Nephron (organoid): ENCODE data around the gene CHI3L2.

Source experiments
- H3K27ac Mint-ChIP-seq, 3 experiments: 2 replicates each; pipeline ENCODE4 v1.8.0; 2020; ENCODE audit warnings: mixed read lengths in 3 of 3, mild to moderate bottlenecking in 2 of 3, moderate library complexity in 1 of 3
- H3K27me3 Mint-ChIP-seq: 2 replicates; pipeline ENCODE4 v1.8.0; 2021; ENCODE audit warnings: low read depth, mild to moderate bottlenecking, moderate library complexity, mixed read lengths
- H3K36me3 Mint-ChIP-seq: 2 replicates; pipeline ENCODE4 v1.8.0; 2020; ENCODE audit warnings: low read depth, mixed read lengths
- H3K4me1 Mint-ChIP-seq: 2 replicates; pipeline ENCODE4 v1.8.0; 2020; ENCODE audit warnings: mixed read lengths
- H3K4me3 Mint-ChIP-seq, 3 experiments: 2 replicates each; pipeline ENCODE4 v1.8.0; 2020; ENCODE audit warnings: mild to moderate bottlenecking in 3 of 3, mixed read lengths in 3 of 3, moderate library complexity in 2 of 3
- H3K9me3 Mint-ChIP-seq: 2 replicates; pipeline ENCODE4 v1.8.0; 2020; ENCODE audit warnings: mixed read lengths
- TF ChIP-seq, protein P1 (sequence below), 3 experiments: fragments of 200-600 bp; sonication (generic); IDR thresholded peaks; one replicate each; pipeline ENCODE4 v1.5.0; 2021; ENCODE audit warnings: antibody characterized with exemption in 3 of 3; ENCODE audit not compliant: unreplicated experiment in 3 of 3

Gene CHI3L2

DNA sequence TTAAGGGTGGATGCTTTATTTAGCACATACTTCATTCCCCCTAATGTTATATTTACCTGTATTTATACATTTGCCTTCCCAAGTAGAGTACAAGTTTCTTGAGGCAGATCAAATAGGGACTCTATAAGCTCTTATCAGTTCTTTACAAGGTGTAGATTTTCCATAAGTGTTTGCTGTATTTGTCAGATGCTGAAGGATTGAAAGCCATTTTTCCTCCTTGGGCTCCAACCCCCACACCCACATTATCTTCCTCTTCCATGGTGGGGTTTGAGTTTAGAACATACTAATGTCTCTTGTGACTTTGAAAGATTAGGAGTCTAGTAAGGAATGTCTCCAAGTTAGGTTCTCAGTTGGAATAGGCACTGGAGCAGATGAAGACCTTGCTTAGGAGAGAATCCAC, 2.4 kb upstream of the CHI3L2 start:
- H3K9me3 Mint-ChIP-seq, result no peaks in the 10 kb centered on the region
- H3K27ac Mint-ChIP-seq, result no peak overlapping the region
- peaks cover 21% of the 10 kb centered on the region for H3K4me1 Mint-ChIP-seq
- no peaks in the 10 kb centered on the region for H3K36me3 Mint-ChIP-seq
- TF ChIP-seq, protein P1, sequence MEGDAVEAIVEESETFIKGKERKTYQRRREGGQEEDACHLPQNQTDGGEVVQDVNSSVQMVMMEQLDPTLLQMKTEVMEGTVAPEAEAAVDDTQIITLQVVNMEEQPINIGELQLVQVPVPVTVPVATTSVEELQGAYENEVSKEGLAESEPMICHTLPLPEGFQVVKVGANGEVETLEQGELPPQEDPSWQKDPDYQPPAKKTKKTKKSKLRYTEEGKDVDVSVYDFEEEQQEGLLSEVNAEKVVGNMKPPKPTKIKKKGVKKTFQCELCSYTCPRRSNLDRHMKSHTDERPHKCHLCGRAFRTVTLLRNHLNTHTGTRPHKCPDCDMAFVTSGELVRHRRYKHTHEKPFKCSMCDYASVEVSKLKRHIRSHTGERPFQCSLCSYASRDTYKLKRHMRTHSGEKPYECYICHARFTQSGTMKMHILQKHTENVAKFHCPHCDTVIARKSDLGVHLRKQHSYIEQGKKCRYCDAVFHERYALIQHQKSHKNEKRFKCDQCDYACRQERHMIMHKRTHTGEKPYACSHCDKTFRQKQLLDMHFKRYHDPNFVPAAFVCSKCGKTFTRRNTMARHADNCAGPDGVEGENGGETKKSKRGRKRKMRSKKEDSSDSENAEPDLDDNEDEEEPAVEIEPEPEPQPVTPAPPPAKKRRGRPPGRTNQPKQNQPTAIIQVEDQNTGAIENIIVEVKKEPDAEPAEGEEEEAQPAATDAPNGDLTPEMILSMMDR (IDR thresholded peaks at IDR 0.05; ENCODE audit: unreplicated experiment in 3 of 3), result no peak
- H3K4me3 Mint-ChIP-seq, result no peak overlapping the region
- H3K27me3 Mint-ChIP-seq, result no peaks in the 10 kb centered on the region

DNA sequence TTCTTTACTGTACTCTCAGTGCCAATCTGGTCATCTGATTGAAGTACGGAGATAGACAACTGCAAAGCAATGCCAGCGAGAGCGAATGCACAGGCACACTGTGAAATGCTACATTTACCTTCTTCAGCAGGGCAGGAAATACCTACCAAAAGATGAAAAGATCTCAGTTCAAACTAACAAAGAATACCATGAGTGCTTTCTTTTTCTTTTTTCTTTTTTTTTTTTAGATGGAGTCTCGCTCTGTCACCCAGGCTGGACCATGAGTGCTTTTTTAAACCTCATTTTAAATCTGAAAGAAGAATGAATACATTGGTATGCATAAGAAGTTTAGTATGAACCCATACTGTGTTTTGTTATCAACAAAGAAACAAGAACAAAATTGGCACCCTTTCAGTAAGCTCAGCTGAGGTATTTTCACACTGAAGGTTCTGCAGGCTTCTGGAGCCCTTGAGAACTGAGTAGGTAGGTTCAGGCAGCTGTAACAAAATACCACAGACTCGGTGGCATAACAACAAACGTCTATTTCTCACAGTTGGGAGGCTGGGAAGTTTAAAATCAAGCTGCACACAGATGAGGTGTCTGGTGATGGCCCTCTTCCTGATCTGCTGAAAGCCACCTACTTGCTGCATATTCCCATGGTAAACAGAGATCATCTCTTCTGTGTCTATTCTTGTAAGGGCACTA, 1.7 kb upstream of the CHI3L2 start:
- no peak overlapping the region for H3K27ac Mint-ChIP-seq
- no peaks in the 10 kb centered on the region for H3K9me3 Mint-ChIP-seq
- no peak overlapping the region for H3K4me3 Mint-ChIP-seq

DNA sequence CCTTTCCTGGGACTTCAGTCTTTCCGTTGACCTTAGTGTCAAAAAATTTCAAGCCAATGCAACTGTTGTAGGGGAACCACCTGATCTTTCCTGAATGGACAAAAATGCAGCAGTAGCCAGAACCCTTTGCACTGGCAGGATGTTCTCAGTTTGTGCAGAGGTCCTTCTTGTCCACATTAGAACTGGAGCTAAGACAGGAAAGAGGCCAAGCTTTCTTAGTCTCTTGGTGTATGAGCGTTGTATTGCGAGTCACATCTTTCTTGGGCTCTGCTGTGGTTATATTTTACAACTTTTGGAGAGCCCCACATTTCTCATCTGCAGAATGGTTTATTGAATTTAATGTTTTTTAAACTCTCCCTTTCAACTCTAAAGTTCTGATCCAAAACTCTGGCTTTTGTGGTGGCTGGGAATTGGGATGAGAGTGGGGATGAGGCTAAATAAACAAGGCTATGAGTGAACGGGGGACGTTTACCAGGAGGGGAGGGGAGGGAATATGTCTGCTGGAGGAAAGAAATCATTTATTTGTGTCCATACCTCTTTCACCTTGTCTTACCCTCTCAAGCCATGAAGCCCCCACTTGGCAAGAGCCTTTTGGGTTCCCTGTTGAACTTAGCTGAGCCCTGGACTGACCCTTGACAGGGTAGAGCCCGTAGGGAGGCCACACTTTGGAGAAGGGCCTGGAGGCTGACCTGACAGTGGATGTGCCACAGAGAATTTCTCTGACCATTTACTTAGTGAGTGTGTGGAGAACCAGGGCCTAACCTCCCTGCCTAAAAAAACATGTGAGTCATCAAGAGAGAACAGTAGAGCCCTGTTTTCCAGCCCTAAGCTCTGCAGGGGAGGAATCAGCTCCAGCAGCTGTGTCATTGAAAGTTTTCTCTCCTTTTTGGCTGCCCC, 586 bp downstream of the CHI3L2 start:
- Mint-ChIP-seq H3K4me3 (no peak overlapping the region), H3K27me3 (no peaks in the 10 kb centered on the region), H3K4me1 (peaks cover 17% of the 10 kb centered on the region), H3K27ac (peak overlapping the region in 2 of 3 experiments; percentile 38 to 49), H3K9me3 (no peaks in the 10 kb centered on the region), H3K36me3 (no peaks in the 10 kb centered on the region)
- TF ChIP-seq, protein P1 (IDR thresholded peaks at IDR 0.05; ENCODE audit: unreplicated experiment in 3 of 3), result no peak

More for the DNA sequence above, 1.7 kb upstream of the CHI3L2 start:
- Mint-ChIP-seq H3K27me3 (no peaks in the 10 kb centered on the region), H3K36me3 (no peaks in the 10 kb centered on the region), H3K4me1 (peaks cover 21% of the 10 kb centered on the region)
- TF ChIP-seq, protein P1 (IDR thresholded peaks at IDR 0.05; ENCODE audit: unreplicated experiment in 3 of 3), result no peak

DNA sequence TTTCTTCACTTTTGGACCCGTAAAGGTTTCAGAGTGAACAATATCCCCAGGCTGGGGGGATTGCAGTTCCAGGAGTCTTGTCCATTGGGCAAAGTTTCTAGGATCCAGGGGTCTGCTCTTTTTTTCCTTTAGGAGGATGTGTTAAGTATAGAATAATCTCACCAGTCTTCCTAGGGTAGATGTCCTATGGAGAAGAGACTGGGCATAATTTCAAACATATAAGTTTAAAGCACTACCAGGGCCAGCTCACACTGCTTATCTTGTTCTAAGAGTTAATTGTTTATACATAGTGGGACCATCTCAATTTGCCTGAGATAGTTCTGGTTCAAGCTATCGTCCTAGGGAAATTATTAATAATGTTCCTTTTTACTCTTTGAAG, 1.2 kb downstream of the CHI3L2 start:
- Mint-ChIP-seq H3K4me3 (no peak overlapping the region), H3K27ac (peak overlapping the region in 1 of 3 experiments; percentile 49), H3K4me1 (peaks cover 17% of the 10 kb centered on the region), H3K36me3 (no peaks in the 10 kb centered on the region), H3K9me3 (no peaks in the 10 kb centered on the region), H3K27me3 (no peaks in the 10 kb centered on the region)
- TF ChIP-seq, protein P1 (IDR thresholded peaks at IDR 0.05; ENCODE audit: unreplicated experiment in 3 of 3), result no peak

DNA sequence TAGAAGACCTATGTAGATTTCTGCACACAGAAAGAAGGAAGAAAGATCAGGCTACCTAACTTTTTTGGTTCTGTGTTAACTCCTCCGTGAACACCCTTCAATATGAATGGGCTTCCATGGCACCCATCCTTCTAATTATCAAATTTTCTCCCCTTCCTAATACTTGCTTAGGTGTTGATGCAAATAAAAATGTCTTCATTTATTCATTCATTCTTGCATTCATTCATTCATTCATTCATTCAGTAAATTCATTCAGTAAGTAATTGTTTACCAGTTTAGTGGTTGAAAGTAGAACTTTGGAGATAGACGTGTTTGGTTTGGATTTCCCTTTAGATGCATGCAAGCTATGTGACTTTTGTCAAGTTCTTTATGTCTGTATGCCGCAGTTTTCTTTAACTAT, 4.6 kb downstream of the CHI3L2 start:
- Mint-ChIP-seq H3K27ac (no peak overlapping the region), H3K36me3 (no peaks in the 10 kb centered on the region), H3K4me3 (no peak overlapping the region), H3K27me3 (no peaks in the 10 kb centered on the region), H3K4me1 (peaks cover 24% of the 10 kb centered on the region), H3K9me3 (no peaks in the 10 kb centered on the region)
- TF ChIP-seq, protein P1 (IDR thresholded peaks at IDR 0.05; ENCODE audit: unreplicated experiment in 3 of 3), result no peak
